ENCODE results near the gene PAX5. TPM values are rescaled to one million over a fixed set of nuclear protein-coding genes. Genes with fewer than 3 reads are reported as not detected.
A peak's percentile ranks its signal among the peaks of the same experiment; 100 is the strongest.

PAX5 gene
- total RNA-seq, 1 donor from 2014 or later, result 0.62 TPM

DNA sequence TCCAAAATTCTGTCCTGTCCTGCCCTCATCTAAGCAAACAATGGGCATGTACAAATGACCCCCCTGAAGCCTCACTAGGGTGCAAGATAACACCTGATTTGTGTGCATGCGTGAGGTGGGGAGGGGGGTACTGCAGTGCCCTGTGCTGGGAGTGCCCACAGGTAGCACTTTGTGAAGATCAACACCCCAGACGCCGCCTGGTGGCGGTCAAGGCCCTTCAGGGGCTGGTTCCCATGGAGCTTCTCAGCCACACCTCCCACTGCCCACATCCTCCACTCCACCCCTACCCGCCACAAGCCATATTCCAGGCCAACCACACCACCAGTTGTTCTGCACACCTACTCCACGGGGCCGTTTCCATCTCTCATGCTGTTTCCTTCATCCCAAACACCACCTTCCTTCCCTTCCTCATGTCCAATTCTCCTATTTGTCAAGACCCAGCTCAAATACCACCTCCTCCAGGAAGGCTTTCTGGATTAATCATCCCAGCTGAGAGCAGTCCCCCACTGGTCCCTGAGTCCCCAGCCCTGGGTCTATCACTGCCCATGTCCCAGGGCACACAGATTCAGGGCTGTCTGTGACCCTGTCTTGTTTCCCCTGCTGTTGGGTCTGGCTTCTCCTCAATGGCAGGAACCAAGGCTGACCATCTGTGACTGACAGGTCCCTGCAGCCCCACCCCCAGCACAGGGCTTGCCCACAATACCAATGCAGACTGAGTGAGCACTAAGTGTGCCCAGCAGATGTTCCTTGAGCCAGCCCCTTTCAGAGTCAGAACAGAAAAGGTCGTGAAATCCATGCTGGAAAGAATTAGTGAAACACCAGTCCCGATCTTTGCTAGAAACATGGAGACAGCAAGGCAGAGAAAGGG, 178.4 kb downstream of the PAX5 start:
- DNase-seq, result no peak

DNA sequence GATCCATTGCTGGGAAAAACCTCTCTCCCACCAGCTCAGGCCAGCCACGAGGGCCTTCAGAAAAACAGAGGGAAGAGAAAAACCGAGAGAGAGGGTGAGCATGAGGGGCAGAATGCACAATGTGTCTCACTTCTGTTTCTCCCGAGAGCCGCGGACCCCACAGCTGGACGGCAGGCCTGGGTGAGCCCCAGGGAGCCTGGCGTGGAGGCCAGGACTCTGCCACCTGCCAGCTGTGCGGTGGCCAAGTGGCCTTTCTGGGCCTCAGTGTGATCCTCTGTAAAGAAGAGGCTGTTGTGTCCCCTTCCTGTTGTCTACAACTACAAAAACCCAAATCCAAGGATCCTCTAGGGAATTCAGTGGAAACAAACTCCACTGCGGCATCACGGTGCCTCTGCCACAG, 179.3 kb downstream of the PAX5 start:
- no peak for DNase-seq

DNA sequence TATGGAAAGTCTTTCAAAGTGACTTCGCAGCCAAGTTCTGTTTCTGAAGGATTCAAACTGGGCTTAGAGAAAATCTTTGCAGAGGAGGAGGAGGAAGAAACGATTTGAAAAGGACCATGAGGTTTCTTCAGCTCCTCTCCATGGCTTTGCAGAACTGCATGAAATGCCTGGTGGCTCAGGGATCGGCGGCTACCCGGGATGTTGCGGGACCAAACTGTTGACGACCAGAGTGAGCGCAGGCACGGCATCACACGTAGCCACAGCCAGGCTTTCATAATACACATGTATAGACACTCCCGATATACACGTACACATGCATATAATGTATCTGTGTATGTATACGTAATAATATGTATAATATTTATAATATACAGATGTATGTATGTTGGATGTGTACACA, 180.0 kb downstream of the PAX5 start:
- no peak for DNase-seq

DNA sequence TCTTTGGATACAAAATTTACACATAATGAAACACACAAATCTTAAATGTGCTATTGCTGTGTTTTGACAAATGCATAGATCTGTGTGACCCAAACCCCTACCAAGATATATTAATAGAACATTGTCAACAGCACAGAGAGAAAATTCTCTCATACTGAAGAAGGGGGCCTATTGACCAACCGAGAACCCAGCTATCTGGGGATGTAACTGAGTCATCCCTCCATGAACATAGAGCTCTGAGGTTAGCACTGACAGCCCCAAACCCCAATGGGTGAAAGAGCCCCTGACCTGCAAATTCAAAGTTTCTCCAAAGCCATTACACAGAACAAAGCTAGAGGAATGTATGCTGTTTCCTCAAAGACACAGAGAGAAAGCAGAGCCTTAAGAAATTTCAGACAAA, 180.8 kb downstream of the PAX5 start:
- no peak for DNase-seq

DNA sequence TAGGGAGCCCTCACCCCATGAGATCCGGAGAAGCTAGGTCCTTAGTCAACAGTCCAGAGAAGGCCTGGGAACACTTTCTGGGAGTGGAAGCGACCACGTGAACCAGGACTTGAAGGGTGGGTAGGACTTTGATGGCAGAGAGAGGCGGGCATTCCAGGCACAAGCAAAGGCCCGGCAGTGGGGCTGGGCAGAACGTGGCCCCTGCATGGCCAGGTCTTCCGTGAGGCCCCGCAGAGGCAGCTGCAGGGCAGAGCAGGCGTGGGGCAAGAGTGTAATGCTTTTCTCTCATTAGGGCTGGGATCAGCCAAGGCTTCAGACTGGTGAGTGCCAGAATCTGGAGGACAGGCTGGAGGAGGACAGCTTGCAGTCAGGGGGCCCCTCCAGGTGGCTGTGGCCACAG, 184.1 kb downstream of the PAX5 start:
- no peak for DNase-seq

DNA sequence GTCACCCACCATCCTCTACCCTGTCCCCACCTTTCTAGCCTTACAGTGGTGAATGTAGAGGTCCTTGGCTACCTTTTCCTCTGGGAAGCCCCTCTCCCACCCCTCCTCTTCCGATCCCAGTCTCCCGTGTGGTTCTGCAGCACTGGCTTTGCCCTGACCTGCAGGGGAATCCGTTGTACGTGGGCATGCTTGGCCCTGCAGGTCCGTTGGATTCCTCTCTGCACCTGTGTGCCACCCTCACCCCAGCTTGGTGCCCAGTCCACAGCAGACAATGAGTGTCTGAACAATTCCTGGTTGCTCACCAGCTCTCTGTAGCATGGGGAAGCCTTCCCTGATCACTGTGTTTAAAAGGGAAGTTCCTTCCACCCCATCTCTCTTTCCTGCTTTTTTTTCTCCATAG, 185.1 kb downstream of the PAX5 start:
- DNase-seq, result no peak

DNA sequence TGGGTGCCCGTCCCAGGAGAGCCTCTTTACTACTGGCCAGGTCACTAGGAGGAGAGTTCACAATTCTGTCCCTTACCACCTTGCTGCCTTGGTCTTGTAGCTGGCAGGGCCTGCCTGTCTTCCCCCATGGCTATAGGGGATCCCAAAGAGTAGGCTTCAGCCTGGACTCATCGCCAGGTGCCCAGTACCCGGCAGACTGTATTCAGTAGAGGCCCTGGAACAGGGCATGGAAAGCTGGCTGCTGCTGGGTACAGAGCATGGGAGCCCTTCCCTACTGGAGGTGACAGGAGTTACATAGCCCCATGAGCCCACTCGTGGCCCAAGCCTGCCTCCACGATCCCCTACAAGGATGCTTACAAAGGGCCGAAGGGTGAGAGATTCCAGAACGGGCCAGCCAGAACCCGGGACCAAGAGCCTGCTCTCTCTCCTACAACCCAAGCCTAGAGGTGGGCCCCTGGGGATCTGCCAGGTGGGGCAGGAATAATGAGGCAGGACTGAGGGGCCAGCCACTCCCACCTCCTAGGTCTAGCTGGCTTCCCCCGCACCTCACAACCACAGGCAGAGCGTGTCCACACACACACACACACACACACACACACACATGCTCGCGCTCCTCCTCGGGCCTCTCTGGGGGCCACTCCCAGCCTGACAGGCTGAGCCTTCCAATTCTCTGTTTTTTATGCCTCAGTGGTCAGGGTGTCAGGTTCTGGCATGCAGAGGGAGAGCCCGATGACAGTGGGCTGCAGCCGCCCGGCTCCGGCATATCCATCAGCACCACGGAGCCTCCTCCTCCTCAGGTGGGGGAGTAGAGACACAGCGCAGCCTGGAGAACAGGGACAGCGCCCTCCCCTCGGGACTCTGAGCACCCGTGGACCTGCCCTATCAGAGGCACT, 186.0 kb downstream of the PAX5 start:
- DNase-seq, result peak; percentile 9

DNA sequence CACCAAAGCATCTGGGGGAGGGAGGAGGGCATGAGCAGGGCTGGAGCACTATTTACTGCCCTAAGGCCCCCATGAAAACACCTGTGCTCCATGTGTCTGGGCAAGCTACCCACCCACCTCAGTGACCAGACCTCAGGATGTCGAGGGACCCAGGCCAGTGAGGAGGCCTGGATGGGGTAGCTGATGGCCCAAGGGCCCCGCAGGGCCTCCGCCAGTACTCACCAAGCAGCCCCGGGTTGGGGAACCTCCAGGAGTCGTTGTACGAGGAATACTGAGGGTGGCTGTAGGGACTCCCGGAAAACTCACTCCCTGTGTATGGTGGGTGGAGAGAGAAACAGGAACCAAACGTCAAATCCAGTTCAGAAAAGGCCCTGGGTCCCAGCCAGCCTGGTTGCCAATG, 187.4 kb downstream of the PAX5 start:
- no peak for DNase-seq

DNA sequence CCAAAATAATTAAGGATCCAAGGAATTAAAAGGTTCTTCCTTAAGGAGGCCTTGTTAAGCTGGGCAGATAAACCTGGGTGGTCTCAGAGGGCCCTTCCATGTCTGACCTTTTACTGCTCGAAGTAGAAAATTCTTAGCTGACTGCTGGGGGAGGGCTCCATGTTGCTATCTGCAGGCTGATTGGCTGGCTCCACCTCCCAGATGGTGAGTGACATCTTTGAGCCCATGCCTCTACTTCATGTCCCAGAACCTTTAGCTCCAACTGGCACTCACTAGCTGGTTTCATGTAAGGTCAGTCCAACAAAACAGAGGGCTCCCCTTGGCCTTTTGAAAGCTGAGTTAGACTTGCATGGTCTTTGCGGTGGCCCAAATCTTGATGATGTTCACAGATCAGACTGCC, 188.2 kb downstream of the PAX5 start:
- DNase-seq, result no peak

DNA sequence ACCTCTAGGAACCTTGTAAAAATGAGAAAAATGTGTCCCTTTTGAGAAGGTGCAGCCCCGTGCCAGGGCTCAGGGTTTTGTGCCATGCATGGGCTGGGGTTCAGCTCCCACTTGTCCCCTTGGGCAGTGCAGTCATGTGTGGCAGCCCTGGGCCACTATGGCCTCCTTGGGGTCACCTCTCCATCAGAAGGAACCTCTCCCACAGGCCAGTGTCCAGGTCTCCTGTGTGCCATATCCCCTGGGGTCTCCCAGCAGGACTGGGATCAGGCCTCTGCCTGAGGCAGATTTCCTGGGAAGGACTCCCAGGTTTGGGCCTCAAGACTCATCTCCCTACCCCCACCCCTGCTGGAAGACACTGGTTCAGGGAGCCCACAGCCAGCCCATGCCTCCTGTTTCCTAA, 189.1 kb downstream of the PAX5 start:
- no peak for DNase-seq

DNA sequence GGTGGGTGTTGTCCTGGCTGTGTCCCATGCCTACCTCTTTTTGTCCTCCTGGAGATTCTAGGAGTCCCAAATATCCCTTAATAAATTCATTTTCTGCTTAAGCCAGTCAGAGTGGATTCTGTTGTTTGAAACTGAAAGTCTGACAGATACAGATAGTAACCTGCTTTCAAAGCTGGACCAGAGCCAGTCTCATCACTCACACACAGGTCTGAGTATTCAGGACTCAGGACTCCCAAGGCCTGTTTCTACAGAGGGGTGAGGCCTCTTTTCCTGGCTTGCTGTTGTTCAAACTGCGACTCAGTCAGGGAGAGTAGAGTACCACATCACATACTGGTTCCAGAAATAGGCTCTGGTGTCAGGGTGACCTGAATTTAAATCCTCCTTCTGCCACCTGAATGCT, 190.1 kb downstream of the PAX5 start:
- no peak for DNase-seq

DNA sequence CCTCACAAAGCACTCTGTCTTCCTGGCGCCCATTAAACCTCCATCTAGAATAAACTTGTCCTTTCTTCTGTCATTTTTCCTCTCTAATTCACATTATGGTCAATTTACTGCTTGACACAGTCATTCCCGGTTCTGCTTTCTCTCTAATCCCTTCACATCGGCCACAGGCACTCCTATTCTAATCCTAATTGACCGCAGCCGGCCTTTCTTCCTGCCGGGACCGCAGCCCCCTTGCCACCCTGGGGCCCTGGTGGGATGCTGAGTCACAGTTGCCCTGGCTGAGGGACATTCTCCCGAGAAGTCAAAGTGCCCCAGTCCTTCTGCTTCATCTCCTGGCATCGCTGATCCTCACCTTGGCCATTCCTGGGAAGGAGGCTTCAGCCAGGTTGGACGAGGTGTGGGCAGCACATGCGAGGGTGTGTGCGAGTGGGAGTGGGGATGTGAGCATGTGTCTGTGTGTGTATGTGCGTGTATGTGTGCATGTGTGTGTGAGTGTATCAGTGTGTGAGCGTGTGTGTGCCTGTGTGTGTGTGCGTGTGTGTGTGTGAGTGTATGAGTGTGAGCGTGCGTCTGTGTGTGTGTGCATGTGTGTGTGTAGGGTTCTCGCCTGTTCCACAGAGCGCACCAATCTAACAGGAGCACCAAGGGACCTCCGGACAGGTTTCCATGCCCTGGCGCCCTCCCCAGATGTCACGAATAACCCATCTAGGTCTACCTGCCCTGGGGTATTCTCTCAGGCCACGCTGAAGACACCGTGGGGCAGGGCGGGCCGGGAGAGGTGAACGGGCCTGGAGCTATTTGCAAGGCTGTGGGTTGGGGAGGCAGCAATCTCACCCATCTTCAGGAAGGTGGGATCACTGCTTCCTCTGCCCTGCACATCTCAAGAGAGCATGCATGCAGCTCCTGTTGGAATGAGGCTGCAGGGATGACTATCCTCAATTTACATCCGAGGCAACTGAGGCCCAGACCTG, 191.2 kb downstream of the PAX5 start:
- DNase-seq, result no peak

DNA sequence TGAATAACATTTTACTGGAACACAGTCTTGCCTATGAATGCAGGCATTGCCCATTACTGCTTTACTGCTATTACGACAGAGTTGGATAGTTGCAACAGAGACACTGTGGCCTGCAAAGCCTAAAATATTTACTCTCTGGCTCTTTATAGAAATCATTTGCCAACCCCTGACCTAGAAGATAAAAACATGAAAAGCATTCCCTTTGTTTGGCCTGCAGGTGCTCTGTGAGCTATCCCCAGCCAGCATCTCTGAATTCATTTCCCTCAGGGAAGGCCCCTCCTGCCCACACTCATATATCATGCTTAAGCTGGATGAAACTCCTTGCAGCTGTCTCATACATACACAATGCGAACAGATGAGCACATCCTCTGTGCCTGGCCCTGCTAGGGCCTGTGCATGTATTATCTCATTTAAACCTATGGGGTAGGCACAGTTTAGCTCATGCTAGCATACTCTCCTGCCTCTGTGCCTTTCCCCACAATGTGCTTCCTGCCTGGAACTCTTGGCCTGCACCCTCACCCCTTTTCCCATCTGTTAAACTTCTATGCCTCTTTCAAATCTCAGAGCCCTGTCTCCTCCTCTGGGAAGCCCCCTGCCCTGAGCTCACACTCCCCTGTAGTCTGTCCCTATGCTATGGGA, 193.1 kb downstream of the PAX5 start:
- no peak for DNase-seq

DNA sequence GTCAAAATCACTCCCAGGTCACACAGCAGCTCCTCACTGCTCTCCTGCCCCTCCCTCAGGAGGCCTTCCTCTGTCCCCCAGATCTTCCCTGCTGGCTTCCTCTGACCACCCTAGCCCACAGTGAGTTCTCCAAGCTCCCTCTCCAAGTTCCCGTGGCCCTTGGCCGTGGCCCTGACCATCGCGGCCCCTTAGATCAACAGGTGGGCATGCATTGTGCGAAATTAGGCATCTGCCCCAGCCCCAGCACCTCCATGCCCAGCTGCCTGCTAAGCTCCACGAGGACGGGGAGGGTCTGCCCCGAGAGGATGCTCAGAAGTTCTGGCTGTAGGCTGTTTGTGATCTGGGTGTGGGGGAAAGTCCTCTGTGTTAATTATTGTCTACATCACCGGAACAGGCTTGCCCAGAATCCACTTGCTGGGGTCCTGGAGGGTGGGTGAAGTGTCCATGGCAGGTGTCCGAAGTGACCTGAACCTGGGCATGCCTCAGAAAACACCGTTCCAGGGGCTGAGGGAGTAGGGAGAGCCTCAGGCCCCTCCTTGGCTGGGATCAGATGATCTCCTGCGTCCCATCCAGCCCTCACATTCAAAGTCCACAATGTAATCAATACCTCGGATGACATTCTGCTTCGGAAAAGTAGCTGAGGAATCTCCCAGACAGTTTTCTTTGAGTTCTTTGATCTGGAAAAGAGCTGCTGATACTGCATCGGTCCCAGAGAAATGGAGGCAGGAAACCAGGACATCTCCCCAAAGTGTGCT, 194.8 kb downstream of the PAX5 start:
- no peak for DNase-seq

DNA sequence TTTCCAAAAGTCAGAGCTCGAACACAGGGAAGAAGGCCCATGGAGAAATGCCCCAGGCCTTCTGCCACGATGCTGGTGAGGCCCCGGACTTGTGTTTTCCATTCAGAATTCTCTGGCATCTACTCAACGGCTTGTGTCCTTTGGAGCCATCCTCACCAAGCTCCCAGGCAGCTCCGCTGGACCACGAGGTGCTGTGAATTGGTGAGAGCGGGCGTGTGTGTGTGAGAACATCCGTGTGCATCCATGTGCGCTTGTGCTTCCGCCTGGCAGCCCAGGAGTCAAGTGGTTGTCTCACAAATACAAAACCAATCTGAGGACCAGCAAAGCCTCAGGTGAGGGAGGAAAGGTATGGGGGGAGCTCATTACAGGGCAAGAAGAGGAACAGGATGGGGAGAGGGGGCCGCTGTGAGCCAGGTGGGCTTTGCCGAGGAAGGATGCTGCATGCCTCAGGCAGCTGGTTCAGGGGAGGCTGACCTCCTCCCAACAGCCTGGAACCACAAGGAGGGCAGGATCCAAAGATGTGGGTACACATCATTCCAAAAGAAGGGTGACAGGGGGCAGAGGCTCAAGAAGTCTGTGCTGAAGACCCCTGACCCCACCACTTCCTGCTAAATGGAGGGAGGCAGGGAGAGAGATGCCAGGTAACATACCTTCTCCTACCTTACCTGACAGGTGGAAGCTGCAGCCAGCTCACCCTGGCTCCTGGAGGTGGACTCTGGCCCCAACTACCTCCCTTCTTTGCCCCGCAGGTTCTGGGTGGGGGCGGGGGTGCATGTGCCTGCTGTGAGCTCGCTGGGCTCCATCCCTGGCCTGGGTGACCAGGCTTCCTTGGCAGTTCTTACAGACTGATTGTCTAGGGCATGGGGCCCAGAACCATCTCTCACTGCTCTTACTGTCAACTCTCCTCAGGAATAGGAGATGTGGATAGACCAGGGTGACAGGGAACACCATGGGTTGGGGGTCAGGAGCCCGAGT, 196.3 kb downstream of the PAX5 start:
- DNase-seq, result no peak

DNA sequence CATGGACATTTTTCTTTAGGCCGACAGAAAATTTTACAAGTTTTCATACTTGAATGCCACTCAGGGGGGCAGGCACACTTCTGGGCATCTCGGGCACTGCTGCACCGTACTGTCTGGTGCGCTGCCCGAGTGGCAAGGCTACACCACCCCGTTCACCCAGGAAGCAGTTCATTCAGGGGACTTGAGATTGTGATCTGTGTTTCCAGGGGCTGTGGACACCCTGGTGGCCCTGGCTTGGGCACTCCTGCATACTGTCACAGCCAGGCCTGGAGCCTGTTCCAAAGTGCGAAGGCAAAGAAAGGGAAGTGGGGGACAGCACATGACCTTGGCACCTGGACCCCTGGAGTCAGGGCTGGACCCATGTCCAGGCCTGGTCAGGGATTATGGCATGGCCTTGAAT, 197.6 kb downstream of the PAX5 start:
- DNase-seq, result no peak

DNA sequence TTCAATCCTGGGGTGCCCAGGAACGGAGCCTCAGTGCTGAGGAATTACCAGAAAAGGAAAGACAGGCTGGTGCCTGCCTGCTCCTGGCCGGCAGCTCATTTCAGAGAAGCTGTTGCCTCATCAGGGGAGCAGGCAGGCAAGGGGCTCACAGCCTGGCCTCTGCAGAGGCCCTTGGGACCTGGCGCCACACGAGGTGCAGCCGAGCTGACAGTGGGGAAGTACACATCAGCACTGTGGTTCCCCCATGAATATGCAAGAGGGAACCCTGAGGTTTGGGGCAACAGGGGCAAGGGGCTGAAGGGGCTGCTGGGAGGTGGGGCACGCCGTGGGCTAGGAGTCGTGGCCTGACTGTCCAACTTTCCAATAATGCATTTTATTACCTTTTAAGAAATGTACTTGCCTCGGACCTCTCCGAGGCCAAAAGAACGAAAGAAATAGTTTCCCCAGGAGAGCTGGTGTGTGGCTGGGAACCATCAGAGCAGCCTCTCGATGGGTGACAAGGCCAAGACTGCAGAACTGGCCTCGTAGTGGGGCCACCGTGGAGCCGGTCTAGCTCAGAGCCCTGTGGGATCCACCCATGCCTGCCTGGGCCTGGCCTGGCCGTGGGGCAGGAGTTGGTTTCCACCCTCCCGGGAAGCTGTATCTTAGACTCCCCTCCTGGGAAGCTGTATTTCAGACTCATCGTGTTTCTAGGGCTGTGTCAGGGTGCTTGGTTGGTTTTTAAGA, 198.6 kb downstream of the PAX5 start:
- no peak for DNase-seq

DNA sequence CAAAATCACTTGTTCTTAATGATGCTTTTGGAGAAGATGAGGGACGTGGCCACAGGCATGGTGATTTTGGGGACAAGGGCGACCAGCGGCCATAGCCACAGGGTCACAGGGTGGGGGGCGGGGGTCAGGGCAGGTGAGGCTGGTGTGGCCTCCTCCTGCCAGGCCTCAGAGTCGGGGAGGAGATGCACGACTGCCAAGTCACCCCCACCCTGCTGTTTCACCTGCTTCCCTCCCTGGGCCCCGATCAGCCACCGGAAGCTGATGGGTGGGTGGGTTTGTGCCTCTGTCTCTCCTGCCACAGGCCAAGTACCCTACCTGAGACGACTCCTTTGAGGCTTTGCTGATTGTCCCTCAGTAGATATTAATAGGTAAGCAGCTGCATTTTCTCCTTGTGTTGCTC, 199.3 kb downstream of the PAX5 start:
- no peak for DNase-seq

DNA sequence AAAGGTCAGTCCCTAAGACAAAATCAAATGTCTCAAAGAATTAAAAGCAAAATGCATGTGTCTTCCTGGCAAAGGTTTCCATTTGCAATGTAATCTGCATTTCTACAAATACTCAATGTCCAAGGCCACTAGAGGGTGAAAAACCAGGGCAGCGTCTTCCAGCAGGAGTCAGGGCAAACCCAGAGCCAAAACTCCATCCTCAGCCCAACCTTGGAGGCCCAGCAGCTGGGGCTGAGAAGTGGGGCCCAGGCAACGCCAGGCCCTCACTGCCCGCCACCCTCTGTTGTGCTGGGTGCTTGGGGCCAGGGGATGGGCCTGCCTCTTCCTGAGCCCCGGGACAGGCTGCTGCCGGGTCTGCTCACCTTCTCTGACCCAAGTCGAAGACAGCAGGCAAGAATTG, 200.1 kb downstream of the PAX5 start:
- no peak for DNase-seq

All from tongue (tissue), 2 donors.